RCC 7860 (cell line): Measurements from ENCODE around the gene DARS1.

Experiments used
- DNase-seq: peaks from one replicate; pipeline ENCODE4 v3.0.0-alpha.2; 2015; ENCODE audit warnings: low spot score
- FAIRE-seq: peaks from 2 replicates; lab custom pipeline; 2012; peaks lifted over from hg19 to GRCh38; lab: Jason Lieb, UNC

Gene DARS1

DNA sequence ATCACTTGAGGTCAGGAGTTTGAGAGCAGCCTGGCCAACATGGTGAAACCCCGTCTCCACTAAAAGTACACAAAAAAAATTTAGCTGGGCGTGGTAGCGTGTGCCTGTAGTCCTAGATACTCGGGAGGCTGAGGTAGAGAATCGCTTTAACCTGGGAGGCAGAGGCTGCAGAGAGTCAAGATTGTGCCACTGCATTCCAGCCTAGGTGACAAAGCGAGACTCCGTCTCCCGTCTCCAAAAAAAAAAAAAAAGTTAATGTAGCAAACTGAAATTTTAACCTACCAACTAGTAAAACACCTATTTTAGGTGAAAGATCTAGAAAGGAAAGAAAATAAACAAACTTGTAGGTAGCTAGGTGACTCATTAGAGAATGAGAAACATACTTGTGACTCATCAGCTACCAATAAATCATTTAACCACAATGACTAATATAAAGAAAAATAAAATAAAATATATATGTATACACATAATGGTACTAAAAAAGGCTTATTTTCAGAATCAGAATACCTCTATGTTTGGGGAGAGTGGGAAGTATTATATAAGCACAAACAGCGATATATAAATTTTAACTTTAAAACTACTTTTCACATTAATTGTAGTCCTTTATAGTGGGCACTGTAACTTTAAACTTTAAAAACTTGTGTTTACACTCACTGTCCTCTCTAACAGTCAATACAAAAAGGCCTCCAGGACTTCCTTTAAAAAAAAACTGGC lies 36.6 kb downstream of the DARS1 start:
- FAIRE-seq = peak; percentile 96
- DNase-seq = peak; percentile 93

DNA sequence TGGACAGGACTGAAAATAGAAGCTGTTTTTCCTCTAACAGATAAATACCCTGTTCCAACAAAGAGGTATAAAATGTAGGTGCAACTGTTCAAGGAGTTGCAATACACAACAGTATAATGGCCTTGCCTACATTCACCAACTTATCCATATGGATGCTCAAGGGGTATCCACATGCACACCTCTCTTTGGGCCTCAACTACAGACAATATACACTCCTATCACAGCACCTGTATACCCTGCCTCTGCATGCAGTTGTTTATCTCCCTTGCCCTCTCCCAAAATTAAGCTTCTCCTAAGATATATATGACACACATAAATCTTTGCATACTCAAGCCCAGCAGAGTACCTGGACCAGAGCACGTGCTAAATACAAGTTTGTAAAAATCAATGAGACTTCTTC lies 37.3 kb downstream of the DARS1 start:
- no peak for DNase-seq
- no peak for FAIRE-seq

DNA sequence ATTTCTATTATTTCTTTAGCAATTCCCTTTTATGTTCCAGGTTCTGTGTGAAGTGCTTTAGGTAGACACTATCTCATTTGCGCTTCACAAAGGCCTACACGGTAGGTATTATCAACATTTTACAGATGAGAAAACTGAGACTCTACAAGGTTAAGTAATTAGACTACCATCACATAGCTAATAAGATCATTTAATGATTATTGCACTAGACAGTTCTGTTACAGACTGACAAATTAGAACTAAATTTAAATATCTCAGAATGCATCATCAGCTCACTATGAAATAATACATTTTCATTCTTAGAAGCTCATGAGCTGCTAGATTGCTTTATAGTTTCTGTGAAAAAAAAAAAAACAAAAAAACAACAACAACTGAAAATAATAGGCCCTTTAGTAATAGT lies 37.9 kb downstream of the DARS1 start:
- DNase-seq = no peak
- FAIRE-seq = no peak

DNA sequence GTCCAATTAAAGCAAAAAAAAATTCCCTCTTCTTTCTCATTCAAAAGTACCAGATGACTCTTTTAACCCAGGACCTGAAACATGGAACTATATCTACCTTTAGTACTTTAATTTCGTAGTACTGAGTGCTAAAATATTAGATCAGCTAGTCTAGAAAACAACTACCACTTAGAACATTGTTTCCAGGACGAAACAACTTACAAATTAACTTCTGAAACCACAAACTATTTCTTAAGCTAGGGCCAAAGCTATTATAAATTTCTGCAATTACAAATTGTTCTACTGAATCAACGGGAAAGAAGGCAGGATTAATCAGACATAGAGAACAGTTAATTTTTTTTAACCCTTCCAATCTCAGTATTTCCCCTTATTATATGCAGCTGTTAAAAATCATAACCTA lies 39.9 kb downstream of the DARS1 start:
- FAIRE-seq (peak; percentile 74), DNase-seq (no peak)

DNA sequence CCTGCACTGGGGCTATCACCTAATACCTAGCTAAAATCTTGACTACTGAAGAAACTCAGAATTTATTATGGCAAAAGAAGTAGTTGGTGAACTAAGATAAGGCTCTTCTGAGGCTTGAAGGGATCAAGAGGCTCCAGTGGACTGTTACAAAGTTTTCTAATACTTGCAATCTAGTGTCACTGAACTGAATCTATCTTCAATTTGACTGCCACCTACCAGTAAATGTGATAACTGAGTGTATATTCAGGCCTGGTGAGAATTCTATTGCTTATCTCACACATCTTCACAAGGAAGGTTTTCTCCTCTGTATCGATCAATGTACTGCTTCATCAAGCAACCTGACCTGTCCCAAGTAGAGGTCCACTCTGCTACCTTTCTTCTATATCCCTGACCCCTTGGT lies 40.8 kb downstream of the DARS1 start:
- no peak for DNase-seq
- FAIRE-seq = no peak

DNA sequence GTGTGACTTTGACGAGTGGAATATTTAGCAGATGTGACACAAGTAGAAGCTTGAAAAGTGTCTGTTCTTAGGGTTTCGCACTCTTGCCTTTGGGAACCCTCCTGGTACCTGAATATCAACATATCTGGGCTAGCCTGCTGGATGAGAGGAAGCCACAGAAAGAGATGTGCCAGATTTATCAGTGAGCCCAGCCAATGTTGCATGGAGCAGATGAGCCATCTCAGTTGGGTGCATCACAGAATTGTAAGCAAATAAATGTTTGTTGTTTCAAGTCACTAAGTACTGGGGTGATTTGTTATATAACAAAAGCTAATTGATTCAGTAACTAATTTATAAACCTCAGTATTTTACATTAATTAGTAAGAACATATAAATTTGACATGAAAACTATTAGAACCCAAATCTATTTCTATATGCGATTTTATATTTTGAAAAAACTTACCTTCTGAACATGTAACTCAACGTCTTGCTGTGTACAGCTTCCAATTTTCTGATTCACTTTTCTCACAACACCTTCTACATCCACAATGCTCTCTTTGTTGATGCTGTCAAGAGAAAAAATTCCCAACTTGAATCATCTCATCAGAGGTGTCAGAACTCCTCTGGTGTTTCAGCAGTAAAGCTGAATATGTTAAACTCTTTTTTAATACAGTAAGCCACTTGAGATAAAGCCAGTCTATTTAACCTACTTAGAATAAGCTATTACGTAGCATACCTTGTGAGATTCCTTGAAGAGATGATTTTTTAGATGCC lies 42.3 kb downstream of the DARS1 start:
- DNase-seq (no peak), FAIRE-seq (no peak)

DNA sequence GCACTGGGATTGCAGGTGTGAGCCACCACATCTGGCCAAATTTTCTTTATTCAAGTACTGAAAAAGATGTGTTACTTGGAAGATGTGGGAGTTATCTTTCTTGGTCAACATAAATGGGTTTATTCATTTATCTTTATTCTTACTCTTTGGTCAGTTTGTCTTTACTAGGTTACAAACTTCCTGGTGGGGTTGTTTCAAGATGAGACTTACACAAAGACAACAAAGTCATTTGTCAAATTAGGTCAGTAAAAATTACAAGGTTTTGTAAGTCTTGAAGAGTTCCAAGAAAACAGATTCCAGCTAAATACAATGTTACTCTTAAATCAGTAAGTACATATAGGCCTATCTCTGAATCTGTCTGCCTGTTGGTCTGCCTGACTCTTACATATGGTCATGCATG lies 48.9 kb downstream of the DARS1 start:
- FAIRE-seq (no peak), DNase-seq (no peak)

DNA sequence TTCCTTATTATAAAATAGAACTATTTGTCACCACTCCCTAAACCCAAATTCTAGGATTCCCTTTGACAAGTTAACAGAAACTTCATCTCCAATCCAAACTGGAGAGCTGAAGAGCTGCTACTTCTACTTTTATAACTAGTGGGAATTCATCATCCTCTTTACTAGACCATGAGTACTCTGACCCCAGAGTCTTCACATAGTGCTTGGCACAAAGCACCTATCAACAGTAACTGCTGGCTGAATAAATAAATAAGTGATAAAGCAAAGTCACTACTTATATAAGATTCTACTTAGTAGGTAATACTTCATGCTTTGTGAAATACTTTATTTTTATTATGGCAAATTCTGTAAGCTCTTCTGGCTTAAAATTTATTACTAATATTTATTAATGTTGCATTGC lies 49.5 kb downstream of the DARS1 start:
- FAIRE-seq (no peak), DNase-seq (no peak)

DNA sequence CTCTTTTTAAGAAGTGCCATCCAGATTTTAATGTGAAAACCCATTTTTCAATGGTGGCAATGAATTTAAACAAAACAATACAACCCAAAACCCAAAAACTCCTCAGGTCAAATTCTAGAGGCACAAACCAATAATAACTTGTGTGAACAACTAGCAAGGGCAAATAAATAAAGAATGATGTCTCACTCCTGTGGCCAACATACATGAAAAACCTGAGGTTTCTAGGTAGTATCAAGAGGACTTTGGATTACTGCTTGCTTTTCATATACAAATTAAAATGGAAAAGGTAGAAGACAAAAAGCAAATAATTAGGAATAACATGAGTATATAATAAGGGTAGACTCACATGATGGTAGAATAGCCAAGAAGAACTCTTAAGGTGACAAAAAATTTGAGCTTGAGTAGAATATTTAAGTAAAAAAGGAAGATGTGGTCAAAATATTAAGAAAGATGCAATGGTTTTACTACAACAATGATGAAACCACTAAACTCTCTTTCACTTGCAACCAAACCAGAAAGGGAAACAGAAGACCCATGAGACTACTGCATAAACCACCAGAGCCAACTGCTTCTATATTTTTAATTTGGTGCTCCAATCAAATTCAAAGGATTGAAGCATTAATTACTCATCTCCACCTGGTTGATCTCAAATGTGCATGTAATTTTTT lies 53.5 kb downstream of the DARS1 start:
- DNase-seq (no peak), FAIRE-seq (no peak)

DNA sequence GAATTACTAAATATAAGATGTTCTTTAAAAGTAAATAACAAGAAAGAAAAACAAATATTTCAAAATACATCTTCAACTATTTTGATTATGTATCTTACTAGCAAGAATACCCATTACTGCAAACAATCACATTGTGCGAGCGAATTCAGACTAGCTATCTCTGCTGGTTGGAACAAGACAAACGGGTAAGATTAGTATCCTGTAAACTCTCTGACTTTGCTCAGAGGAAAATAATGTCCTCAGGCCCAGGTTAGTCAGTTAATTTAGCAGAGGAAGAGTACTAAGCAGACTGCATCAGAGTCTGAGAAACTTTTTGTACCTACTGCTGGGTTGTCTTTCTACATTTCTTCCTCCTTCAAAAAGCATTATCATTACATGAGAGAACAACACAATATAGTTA lies 58.8 kb downstream of the DARS1 start:
- DNase-seq (no peak), FAIRE-seq (peak; percentile 2)

DNA sequence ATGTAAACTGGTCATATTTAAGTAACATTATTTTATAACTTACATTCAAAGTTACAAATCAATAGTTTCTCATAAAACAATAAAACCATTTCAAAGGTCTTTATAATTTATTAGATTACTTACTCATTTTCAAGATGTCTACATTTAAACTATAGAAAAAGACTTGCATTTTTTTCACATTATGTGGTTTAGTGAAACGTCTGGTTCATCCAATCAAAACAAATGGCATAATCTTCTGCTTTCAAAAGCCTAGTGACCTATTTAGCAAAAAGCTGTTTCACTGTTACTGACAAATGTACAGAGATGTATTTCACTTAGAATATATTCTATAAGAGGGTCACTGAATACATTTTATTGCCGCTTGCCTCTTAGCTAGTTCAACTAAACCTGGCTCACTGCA lies 59.9 kb downstream of the DARS1 start:
- DNase-seq (no peak), FAIRE-seq (peak; percentile 45)

DNA sequence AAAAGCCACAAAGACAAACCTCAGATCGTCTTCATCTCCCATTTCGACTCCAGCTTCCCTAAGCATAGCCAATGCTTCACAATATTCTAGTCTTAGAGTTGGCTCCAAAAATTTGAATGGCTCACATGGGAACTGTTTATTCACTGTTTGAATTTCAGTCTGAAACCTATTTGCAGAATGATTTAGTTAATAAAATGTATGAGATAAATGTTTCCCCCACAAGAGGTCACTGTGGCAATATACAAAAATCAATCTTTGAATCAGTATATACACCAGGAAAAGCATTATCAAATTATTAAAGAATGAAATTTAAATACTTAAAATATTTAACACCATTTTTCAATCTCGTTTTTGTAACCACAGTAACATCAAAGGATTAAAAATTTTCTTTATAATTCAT lies 69.2 kb downstream of the DARS1 start:
- FAIRE-seq (peak; percentile 85), DNase-seq (peak; percentile 10)

DNA sequence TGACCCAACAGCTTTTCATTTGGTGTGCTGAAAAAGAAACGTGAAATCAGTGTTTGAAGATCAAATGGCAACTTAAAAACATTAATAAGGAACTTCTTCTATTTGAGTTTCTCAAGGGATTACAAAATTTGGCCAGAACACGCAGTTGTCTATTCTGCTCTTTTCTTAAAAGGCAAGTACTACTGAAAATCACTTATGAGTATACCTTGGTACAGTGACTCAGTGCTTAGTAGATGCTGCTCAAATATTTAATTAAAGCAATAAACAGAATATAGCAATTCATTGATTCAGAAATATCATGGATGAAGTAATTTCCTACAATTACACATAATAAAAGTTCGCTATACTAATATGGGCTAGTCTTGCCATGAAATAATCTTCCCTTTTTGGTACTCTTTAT lies 70.9 kb downstream of the DARS1 start:
- no peak for DNase-seq
- FAIRE-seq = no peak

DNA sequence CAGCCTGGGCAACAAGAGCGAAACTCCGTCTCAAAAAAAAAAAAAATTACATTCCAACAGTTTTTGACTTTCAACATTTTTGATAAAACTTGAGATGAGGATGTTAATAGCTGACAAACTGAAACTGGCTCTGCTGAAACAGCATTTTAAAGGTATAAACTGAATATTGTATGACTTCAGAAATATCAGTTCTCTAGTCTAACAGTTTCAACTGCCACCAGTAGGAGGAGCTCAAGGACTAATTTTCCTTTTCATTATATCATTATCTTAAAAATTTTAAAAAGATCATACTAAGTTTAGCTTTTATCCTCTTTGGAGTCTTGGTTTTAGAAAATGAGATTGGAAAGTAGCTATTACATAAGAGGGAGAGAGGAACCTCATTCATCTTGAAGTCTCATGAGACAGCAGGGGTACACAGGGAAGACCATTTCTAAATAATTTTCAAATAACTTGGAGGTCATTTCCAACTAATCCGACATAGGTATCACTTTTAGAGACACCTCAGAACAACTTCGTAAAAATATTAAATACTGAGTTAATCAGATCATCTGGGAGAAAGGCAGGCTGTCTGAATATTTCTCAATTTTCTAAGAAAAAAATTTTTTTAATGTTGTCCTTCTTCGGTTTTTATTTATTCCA lies 71.6 kb downstream of the DARS1 start:
- FAIRE-seq (peak; percentile 82), DNase-seq (peak; percentile 36)

DNA sequence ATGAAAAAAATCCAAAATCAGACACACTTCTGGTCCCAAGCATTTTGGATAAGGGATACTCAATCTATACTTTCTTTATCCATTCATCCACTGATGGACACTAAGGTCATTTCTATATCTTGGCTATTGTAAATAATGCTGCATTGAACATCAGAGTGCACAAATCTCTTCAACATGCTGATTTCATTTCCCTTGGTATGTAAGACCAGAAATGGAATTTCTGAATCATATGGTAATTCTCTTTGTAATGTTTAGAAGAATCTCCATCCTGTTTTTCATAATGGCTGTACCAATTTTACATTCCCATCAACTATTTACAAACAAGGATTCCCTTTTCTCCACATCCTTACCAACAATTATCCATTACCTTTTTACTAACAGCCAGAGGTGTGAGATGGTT lies 75.5 kb downstream of the DARS1 start:
- DNase-seq (no peak), FAIRE-seq (no peak)

DNA sequence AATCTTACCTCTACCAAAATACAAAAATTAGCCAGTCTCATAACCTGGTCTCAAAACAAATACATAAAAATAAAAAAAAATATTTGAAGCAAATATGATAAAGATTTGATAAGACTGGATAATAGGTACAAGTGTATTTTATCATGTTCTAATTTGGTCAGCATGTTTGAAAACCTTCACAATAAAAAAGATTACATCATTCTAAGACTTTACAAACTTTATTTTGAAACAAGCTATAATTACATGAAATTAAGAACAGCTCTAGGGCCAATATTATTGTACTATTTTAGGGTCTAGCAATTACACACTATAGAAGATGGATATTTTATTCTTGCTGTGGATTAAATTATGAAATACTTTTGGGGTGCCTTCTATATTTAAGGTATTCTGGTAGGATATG lies 79.7 kb downstream of the DARS1 start:
- DNase-seq (no peak), FAIRE-seq (no peak)

DNA sequence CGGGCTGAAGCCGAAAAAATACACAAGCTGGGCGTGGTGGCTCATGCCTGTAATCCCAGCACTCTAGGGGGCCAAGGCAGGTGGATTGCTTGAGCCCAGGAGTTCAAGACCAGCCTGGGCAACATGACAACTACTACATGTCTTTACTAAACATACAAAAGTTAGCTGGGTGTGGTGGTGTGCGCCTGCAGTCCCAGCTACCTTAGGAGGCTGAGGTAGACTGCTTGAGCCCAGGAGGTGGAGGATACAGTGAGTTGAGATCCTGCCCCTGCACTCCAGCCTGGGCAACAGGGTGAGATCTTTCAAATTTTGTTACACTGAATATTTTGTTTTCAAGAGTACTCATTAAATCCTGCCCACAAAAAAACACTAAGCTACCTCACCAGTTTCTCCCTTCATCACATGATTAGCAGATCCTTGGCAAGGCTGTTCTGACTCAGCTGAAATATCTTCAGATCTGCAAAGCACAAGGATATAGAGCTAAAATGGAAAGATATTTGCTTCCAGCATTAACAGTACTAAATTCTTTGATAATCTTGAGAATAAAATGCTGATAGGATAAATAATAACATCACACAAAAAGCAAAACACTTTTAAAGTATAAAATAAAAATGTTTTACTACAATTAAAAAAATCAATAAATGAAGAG lies 81.0 kb downstream of the DARS1 start:
- DNase-seq (no peak), FAIRE-seq (peak; percentile 51)

DNA sequence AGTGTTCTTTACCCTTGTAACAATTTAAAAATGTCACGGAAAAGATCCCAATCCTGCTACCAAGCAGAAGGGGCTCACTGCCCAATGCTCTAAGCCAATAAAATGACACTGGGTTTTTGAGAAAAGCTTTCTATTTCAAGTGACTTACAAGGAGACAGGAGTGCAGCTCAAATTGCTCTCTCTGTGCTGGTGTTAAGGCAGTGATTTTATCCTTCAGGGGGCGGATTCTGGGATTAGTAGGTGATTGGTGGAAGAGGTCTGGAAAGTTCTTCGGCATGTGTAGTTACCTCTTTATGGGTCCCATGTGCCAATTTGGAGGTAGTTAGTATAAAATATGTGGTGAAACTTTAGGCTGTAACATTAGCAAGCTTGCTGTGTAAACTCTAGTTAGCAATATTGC lies 81.8 kb downstream of the DARS1 start:
- DNase-seq (no peak), FAIRE-seq (no peak)

DNA sequence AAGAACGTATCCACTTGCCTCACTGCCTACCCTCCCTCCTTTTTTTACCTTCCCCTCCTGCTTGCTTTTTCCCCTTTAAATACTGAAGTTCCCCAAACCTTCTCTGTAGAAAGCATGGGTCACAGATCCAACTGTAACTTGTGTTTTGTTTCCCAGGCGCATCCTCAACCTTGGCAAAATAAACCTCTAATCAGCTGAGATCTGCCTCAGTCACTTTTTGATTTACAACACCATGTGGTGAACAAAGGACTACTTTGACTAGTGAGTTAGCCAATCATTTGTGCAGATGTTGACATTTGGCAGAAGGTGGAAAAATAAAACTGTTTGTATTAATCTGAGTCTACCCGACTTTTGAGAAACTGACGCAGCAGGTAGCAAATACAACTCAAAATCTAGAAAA lies 85.9 kb downstream of the DARS1 start:
- DNase-seq (no peak), FAIRE-seq (no peak)

DNA sequence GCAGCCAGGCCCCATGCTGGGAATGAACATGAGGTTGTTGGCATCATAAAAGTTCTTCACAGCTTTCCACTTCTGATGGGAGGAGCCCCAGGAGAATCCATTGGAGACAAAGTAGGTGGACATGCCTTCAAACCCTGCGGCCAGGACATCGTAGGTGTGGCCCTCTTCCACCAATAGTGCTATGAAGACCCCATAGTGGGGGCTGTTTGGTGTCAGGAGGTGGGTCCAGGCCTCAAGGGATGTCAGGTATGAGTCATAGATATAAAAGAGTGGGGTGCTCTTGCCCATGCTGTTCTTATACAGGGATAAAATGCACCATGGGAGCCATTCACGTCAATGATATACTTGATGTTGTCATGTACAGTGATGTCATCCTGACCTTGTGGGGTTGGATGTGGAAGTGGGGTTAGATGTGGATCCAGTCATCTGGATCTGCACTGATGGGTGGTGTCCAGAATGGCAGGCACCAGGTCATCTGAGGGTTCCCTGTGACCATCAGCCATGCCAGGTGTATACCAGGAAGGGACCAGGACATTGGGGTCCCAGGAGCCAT lies 87.1 kb downstream of the DARS1 start:
- DNase-seq (no peak), FAIRE-seq (no peak)

DNA sequence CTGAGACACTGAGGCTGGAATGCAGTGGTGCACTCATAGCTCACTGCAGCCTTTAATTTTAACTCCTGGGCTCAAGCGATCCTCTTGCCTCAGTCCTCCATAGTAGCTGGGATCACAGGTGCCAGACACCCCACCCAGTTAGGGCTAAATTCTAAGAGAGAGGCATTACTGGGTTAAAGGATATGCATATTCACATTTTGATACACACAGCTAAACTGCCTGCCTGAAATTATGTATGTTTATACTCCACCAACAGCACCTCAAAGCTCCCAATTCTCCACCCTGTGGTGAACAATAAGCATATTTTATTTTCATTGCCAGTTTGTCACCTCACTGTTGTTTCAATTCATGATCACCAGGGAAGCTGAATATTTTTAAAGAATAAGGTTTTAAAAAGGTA lies 90.5 kb downstream of the DARS1 start:
- FAIRE-seq = no peak
- no peak for DNase-seq
